OCI-LY3 (cell line): ENCODE measurements around the gene XPO6.

Experiments
- H2AFZ ChIP-seq: fragments of 200-600, 300-600 bp; shearing (Covaris generic); 2 replicates; pipeline ENCODE4 v1.6.0; 2014; ENCODE audit warnings: antibody characterized with exemption, low read depth, low read length
- H3K27ac ChIP-seq: fragments of 200-600, 300-600 bp; sonication (generic); 2 replicates; pipeline ENCODE4 v1.5.1; 2014; ENCODE audit warnings: mild to moderate bottlenecking, low read length, moderate library complexity, mixed read lengths
- H3K27me3 ChIP-seq: fragments of 200-600, 300-600 bp; sonication (generic); 2 replicates; pipeline ENCODE4 v1.6.1; 2014; ENCODE audit warnings: low read depth, low read length, mixed read lengths
- H3K36me3 ChIP-seq: fragments of 200-600, 300-600 bp; sonication (generic); replicated peaks from 2 replicates; pipeline ENCODE3; 2014; ENCODE audit warnings: low read depth, low read length, mixed read lengths
- H3K4me1 ChIP-seq: fragments of 300-600, 200-600 bp; sonication (generic); 2 replicates; pipeline ENCODE4 v1.6.1; 2014; ENCODE audit warnings: low read length, mixed read lengths
- H3K4me2 ChIP-seq: fragments of 200-600, 300-600 bp; sonication (generic); 2 replicates; pipeline ENCODE4 v1.6.1; 2014; ENCODE audit warnings: low read length, mixed read lengths
- H3K4me3 ChIP-seq: fragments of 300-600, 200-600 bp; sonication (generic); 2 replicates; pipeline ENCODE4 v1.5.1; 2014; ENCODE audit warnings: antibody characterized with exemption, mild to moderate bottlenecking, low read length, moderate library complexity
- H3K79me2 ChIP-seq: fragments of 300-600, 200-600 bp; shearing (Covaris generic); 2 replicates; pipeline ENCODE4 v1.6.1; 2014; ENCODE audit warnings: mild to moderate bottlenecking, low read length, mixed read lengths
- H3K9ac ChIP-seq: fragments of 300-600, 200-600 bp; shearing (Covaris generic); 2 replicates; pipeline ENCODE4 v1.6.0; 2014; ENCODE audit warnings: mild to moderate bottlenecking, low read length, moderate library complexity
- H3K9me3 ChIP-seq: fragments of 200-600, 300-600 bp; shearing (Covaris generic); 2 replicates; pipeline ENCODE4 v1.6.1; 2014; ENCODE audit warnings: low read length, mixed read lengths; ENCODE audit not compliant: insufficient read depth
- H4K20me1 ChIP-seq: fragments of 200-600, 300-600 bp; sonication (generic); 2 replicates; pipeline ENCODE4 v1.6.1; 2016; ENCODE audit warnings: low read length, mixed read lengths; ENCODE audit not compliant: insufficient read depth
- CTCF ChIP-seq: fragments of 200-600, 300-600 bp; sonication (generic); IDR thresholded peaks from 2 replicates; pipeline ENCODE4 v1.5.1; 2014; ENCODE audit warnings: antibody characterized with exemption, low read length, low read depth
- EZH2phosphoT487 ChIP-seq: fragments of 200-600 bp; shearing (Covaris generic); IDR thresholded peaks from 2 replicates; pipeline ENCODE4 v1.6.1; 2018; ENCODE audit warnings: antibody characterized with exemption, mixed run types, low read depth

Gene XPO6

DNA sequence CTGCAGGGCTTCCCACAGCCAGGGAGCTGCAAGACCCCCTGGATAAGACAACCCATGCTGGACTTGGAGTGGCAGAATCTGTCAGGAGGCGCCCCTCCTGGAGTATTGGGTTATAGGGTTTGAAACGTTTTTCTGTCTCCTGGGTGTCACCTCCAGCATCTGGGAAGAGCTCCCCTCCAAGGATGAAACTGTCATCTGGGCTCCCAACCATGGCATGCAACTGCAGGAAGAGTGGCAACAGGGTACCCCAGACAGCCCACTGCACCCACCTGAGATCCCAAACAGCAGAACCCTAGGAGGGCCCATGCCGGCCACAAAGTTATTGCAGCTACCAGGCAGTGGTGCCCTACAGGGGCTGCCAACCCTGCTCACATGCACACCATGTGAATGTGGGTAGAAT lies 147.6 kb downstream of the XPO6 start:
- Histone ChIP-seq H3K79me2 (no peaks in the 10 kb centered on the region), H3K4me1 (no peaks in the 10 kb centered on the region), H4K20me1 (no peaks in the 10 kb centered on the region), H3K27me3 (0 out of 2 replicates have a peak, but pooled peaks cover 2% of the 10 kb centered on the region), H2AFZ (no peak overlapping the region), H3K4me2 (no peak overlapping the region), H3K36me3 (no peaks in the 10 kb centered on the region), H3K9ac (no peak overlapping the region), H3K4me3 (no peak overlapping the region), H3K9me3 (no peaks in the 10 kb centered on the region), H3K27ac (no peak overlapping the region)
- TF ChIP-seq EZH2phosphoT487 (no peak), CTCF (no peak)

DNA sequence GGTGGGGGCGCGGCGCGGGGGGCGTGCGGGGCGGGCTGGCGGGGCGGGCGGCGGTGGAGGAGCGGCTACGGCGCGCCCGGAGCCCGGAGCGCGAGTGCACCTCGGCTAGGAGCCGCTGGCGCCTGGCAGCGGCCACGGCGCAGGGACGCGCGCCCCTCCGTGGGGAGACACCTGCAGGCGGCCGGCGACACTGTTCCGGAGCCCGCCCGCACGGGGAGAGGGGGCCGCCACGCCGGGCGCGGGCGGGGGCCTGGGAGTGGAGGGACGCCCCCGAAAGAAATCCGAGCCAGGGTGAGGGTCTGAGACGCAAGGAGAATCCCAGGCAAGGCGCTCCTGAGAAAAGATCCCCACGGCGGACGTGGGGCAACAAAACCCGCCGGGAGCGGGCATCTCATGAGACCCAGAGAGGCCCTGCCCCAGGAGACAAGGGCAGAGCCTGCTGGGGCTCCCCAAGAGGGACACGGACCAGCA lies 148.1 kb downstream of the XPO6 start, which contains the start of gene GSG1L:
TSS of gene GSG1L (minus strand) at position 124 of the 471 bp plus-strand sequence. CDS start 290 bp downstream, outside the sequence.
- H3K4me3 ChIP-seq: no peak within 1 kb of the TSS
- H3K79me2 ChIP-seq: no peaks in the 10 kb centered on the region
- no peak within 1 kb of the TSS for H3K27ac ChIP-seq
- H3K27me3 ChIP-seq: 0 out of 2 replicates have a peak, but pooled peaks cover 2% of the 10 kb centered on the region
- no peak for TF ChIP-seq CTCF
- TF ChIP-seq EZH2phosphoT487: no peak
- no peaks in the 10 kb centered on the region for H3K36me3 ChIP-seq
- no peaks in the 10 kb centered on the region for H3K4me1 ChIP-seq
- no peak within 1 kb of the TSS for H2AFZ ChIP-seq
- H3K9ac ChIP-seq: no peak within 1 kb of the TSS
- no peaks in the 10 kb centered on the region for H3K9me3 ChIP-seq
- H3K4me2 ChIP-seq: no peak within 1 kb of the TSS
- no peaks in the 10 kb centered on the region for H4K20me1 ChIP-seq

DNA sequence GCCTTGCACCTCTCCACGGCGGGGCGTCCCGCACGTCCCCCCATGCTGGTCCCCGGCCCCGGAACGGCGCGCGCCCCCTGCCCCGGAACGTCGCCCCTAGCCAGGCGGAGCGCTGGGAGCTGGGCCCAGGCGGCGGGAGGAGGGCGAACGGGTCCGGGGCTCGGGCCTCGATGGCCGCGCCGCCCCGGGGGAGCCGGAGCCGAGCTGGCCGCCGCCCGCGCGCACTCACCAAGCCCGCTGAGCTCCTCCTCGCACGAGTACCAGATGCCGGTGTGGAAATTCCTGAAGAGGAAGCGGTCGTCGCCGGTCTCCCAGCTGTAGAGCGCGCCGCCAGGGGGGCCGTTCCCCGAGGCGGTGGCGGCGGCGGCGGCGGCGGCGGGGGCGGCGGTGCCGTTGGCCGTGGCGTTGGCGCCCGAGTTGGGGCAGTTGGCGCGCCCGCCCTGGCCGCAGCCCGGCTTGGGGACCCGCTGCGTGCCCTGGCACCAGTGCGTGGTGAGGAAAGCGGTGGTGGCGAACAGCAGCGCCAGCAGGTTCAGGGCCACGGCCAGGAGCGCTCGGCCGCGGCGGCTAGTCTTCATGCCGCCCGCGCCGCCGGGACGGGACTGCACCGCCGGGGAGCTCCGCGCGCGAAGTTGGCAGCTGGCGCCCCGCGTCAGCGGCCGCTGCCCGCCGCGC lies 148.8 kb downstream of the XPO6 start:
- no peak overlapping the region for H3K4me3 ChIP-seq
- no peak overlapping the region for H3K9ac ChIP-seq
- no peak overlapping the region for H3K4me2 ChIP-seq

More for the DNA sequence above, 148.8 kb downstream of the XPO6 start:
- no peak overlapping the region for H2AFZ ChIP-seq
- TF ChIP-seq EZH2phosphoT487 (no peak), CTCF (no peak)
- H3K27ac ChIP-seq: no peak overlapping the region
- H3K79me2 ChIP-seq: no peaks in the 10 kb centered on the region
- no peaks in the 10 kb centered on the region for H4K20me1 ChIP-seq
- H3K4me1 ChIP-seq: no peaks in the 10 kb centered on the region
- no peaks in the 10 kb centered on the region for H3K9me3 ChIP-seq
- H3K36me3 ChIP-seq: no peaks in the 10 kb centered on the region
- 0 out of 2 replicates have a peak, but pooled peaks cover 2% of the 10 kb centered on the region for H3K27me3 ChIP-seq
